GM12878 (cell line): Measurements from ENCODE around the gene KLHL18. TPM values are rescaled to one million over a fixed set of nuclear protein-coding genes. Genes with fewer than 3 reads are reported as not detected.

ENCODE experiments used
- ATAC-seq: fragments of 200-7000 bp; cut with Tn5 transposase; 3 replicates; pipeline ENCODE4 v1.9.1; 2020; ENCODE audit warnings: mild to moderate bottlenecking, moderate library complexity
- BruUV-seq: library from RNA; stranded (reverse); fragments of 400-500 nt; replicated peaks from 2 replicates; lab custom pipeline; 2021; lab: Mats Ljungman, UMichigan
- CTCF ChIA-PET: fragments of 300-600 bp; sonication (Branson Sonifier 250); formaldehyde crosslinking; extraction: SDS; loops from one replicate; lab custom pipeline; 2021; ENCODE audit warnings: inconsistent platforms; lab: Yijun Ruan, JAX
- POLR2A ChIA-PET: fragments of 350-600 bp; formaldehyde crosslinking; extraction: SDS; loops from one replicate; lab custom pipeline; 2021; ENCODE audit warnings: inconsistent platforms; lab: Charles Lee
- RAD21 ChIA-PET: fragments of 300-600 bp; sonication (Branson Sonifier 250); formaldehyde crosslinking; loops from one replicate; lab custom pipeline; 2023; ENCODE audit warnings: antibody characterized with exemption; ENCODE audit not compliant: unreplicated experiment; lab: Charles Lee
- SMC1A ChIA-PET: fragments of 300-600 bp; sonication (Branson Sonifier 250); formaldehyde crosslinking; loops from one replicate; lab custom pipeline; 2023; ENCODE audit not compliant: unreplicated experiment, uncharacterized antibody; lab: Charles Lee
- DNase-seq: peaks from one replicate; pipeline ENCODE4 v3.0.0-alpha.2; 2011; ENCODE audit warnings: low read depth, low spot score
- FAIRE-seq: peaks from 3 replicates; lab custom pipeline; 2011; peaks lifted over from hg19 to GRCh38; lab: Jason Lieb, UNC
- H2AFZ ChIP-seq: 2 replicates; pipeline ENCODE4 v1.6.0; 2011; ENCODE audit warnings: low read depth, low read length, control low read depth; ENCODE audit not compliant: control insufficient read depth
- H3K27ac ChIP-seq: 2 replicates; pipeline ENCODE4 v1.5.1; 2011; ENCODE audit warnings: control low read depth; ENCODE audit not compliant: control insufficient read depth, insufficient read depth
- H3K27me3 ChIP-seq, 2 experiments: replicated peaks in 1 of 2; 2 replicates each; pipeline versions ENCODE4 v1.6.0 to v1.6.1; 2011; ENCODE audit warnings: low read length in 1 of 2; ENCODE audit not compliant: control insufficient read depth in 2 of 2, insufficient read depth in 2 of 2
- H3K36me3 ChIP-seq, 2 experiments: 2 replicates each; pipeline ENCODE4 v1.5.1; 2011; ENCODE audit warnings: low read length in 1 of 2; ENCODE audit not compliant: control insufficient read depth in 2 of 2, insufficient read depth in 2 of 2
- H3K4me1 ChIP-seq: 2 replicates; pipeline ENCODE4 v1.6.1; 2011; ENCODE audit warnings: mild to moderate bottlenecking, low read length, moderate library complexity, mixed read lengths; ENCODE audit not compliant: control insufficient read depth, insufficient read depth
- H3K4me2 ChIP-seq: 2 replicates; pipeline ENCODE4 v1.6.0; 2011; ENCODE audit warnings: control low read depth; ENCODE audit not compliant: control insufficient read depth, insufficient read depth
- H3K4me3 ChIP-seq: fragments of 200-600 bp; sonication (generic); 2 replicates; pipeline ENCODE4 v1.5.1; 2016
- H3K79me2 ChIP-seq: 2 replicates; pipeline ENCODE4 v1.6.0; 2011; ENCODE audit warnings: low read length; ENCODE audit not compliant: control insufficient read depth, insufficient read depth
- H3K9ac ChIP-seq: 2 replicates; pipeline ENCODE4 v1.8.0; 2011; ENCODE audit warnings: low read length, control low read depth, mixed read lengths; ENCODE audit not compliant: control insufficient read depth, insufficient read depth
- H3K9me3 ChIP-seq: replicated peaks from 3 replicates; pipeline ENCODE4 v1.5.1; 2011; ENCODE audit warnings: mild to moderate bottlenecking, low read length; ENCODE audit not compliant: control insufficient read depth, insufficient read depth
- H4K20me1 ChIP-seq: 2 replicates; pipeline ENCODE4 v1.6.0; 2011; ENCODE audit not compliant: control insufficient read depth, insufficient read depth
- CTCF ChIP-seq, 3 experiments: IDR thresholded peaks in 2 of 3; conservative IDR thresholded peaks in 1 of 3; 2 replicates each; pipeline ENCODE4 v1.5.1; 2011; ENCODE audit warnings: low read depth in 3 of 3, low read length in 3 of 3, mild to moderate bottlenecking in 3 of 3, control low read depth in 2 of 3, moderate library complexity in 2 of 3, inconsistent platforms in 1 of 3, mixed read lengths in 1 of 3; ENCODE audit not compliant: control insufficient read depth in 2 of 3, insufficient read depth in 1 of 3; ENCODE audit errors: extremely low read depth in 1 of 3
- IRF4 ChIP-seq: IDR thresholded peaks from 2 replicates; pipeline ENCODE4 v1.6.1; 2011; ENCODE audit warnings: low read depth, low read length
- RAD21 ChIP-seq: IDR thresholded peaks from 2 replicates; pipeline ENCODE4 v1.6.1; 2011; ENCODE audit warnings: mild to moderate bottlenecking, low read depth, low read length, moderate library complexity; ENCODE audit not compliant: insufficient read depth
- SMC3 ChIP-seq: IDR thresholded peaks from 2 replicates; pipeline ENCODE4 v1.6.1; 2011; ENCODE audit warnings: low read length, improper control_type of control experiment, borderline replicate concordance
- ZNF207 ChIP-seq: fragments of 450-650 bp; IDR thresholded peaks from 2 replicates; pipeline ENCODE4 v1.6.1; 2014; ENCODE audit warnings: antibody characterized with exemption, mild to moderate bottlenecking, borderline replicate concordance
- WGBS: methylation state at CpG from one replicate; pipeline ENCODE4 v1.1.6; 2016; ENCODE audit warnings: low lambda C conversion rate; ENCODE audit not compliant: insufficient replicate concordance, insufficient coverage; ENCODE audit errors: missing lambda C conversion rate; 5-methylcytosine and 5-hydroxymethylcytosine counted together
- in situ Hi-C: fragments of 300-500 bp; cut with MboI; formaldehyde crosslinking; loops from 9 replicates; pipeline ENCODE4 v1.14.3; 2018; ENCODE audit warnings: mixed read lengths
- intact Hi-C: fragments of 100-400 bp; cut with micrococcal nuclease; formaldehyde crosslinking; loops from one replicate; pipeline ENCODE4 v1.14.2; 2022; ENCODE audit not compliant: unreplicated experiment
- polyA plus RNA-seq, 11 experiments: library from polyadenylated mRNA; depleted of rRNA in 4 of 11; unstranded in 6 of 11; stranded (reverse) in 5 of 11; fragments of >200 nt; fragmentation: Nextera tagmentation in 4 of 11; fragmentation: Illumina TruSeq in 1 of 11; extraction: Ambion mirVana in 4 of 11; extraction: Trizol in 1 of 11; gene quantifications; 1 replicate in 1 of 11; 2 replicates in 10 of 11; pipeline versions ENCODE4 v1.2.1 to v1.2.3, GENCODE V29; 2011 to 2016; ENCODE audit warnings: inconsistent platforms in 2 of 11, missing spikeins in 2 of 11, low read depth in 1 of 11
- total RNA-seq, 4 experiments: library from RNA; depleted of rRNA in 3 of 4; stranded (reverse); fragments of >200 nt in 3 of 4; fragmentation: Illumina TruSeq in 1 of 4; extraction: Trizol in 1 of 4; gene quantifications; 2 replicates each; pipeline versions ENCODE4 v1.2.1 to v1.2.3, GENCODE V29; 2013 to 2021

The KLHL18 gene
- total and polyA plus RNA-seq, 10 of the 15 experiments (the other 5 are each of a cell fraction or from before 2014, with no cell fraction given), result 24.0 to 69.8 (median 51.7) TPM

- WGBS, result 74% methylated on average over 9 of the region's 9 CpGs
- Histone ChIP-seq H3K4me1 (no peaks in the 10 kb centered on the region), H3K9me3 (no peaks in the 10 kb centered on the region), H2AFZ (no peak overlapping the region), H3K79me2 (no peaks in the 10 kb centered on the region), H3K4me2 (no peak overlapping the region), H4K20me1 (no peaks in the 10 kb centered on the region), H3K27me3 (no peaks in the 10 kb centered on the region), H3K27ac (no peak overlapping the region), H3K4me3 (no peak overlapping the region), H3K9ac (no peak overlapping the region), H3K36me3 (no peaks in the 10 kb centered on the region)
- no TSS peak for BruUV-seq
- ATAC-seq (no peak), FAIRE-seq (no peak), DNase-seq (no peak)
- intact Hi-C loops, result no loop called here
- SMC1A ChIA-PET, result interaction anchor here (0.8 to 1.2 kb wide), 3 partner anchors 12 to 79 kb away, joined by 3 to 7 read pairs (median 5); partner anchors contain the start of gene SETD2
- TF ChIP-seq IRF4, result no peak
- TF ChIP-seq ZNF207, result no peak
- peak; percentile 8; the same call in 1 of the 2 replicates for TF ChIP-seq SMC3
- TF ChIP-seq CTCF (IDR thresholded peaks at IDR 0.05 in 2 of 3, conservative IDR thresholded peaks at IDR 0.05 in 1 of 3; ENCODE audit: control insufficient read depth in 2 of 3, extremely low read depth in 1 of 3, insufficient read depth in 1 of 3, low read depth in 3 of 3, low read length in 3 of 3), result peak in 2 of 3 experiments; percentile 35 to 38; a peak in 3 of 6 replicates
- peak; percentile 34; the same call in 1 of the 2 replicates for TF ChIP-seq RAD21
- POLR2A ChIA-PET, result interaction anchor here (0.7 kb wide), 1 partner anchor 16 kb away, joined by 3 read pairs; no protein-coding TSS in a partner anchor
- CTCF ChIA-PET, result interaction anchor here (0.5 to 1.0 kb wide), 4 partner anchors 9 to 545 kb away, joined by 3 read pairs; no protein-coding TSS in a partner anchor
- in situ Hi-C loops, result no loop called here
- RAD21 ChIA-PET, result interaction anchor here (0.5 to 1.1 kb wide), 5 partner anchors 48 to 147 kb away, joined by 3 to 4 read pairs (median 3); no protein-coding TSS in a partner anchor
Observed at GRCh38 chr3:47243419-47244147, 39.2 kb upstream of the KLHL18 start.
